ENCODE results near the gene FDX1. TPM values are rescaled to one million over a fixed set of nuclear protein-coding genes. Genes with fewer than 3 reads are reported as not detected.

The FDX1 gene
- total and polyA plus RNA-seq, 2 of the 13 experiments (the other 11 are each of a cell fraction or from before 2014, with no cell fraction given) = 4.5 to 13.1 TPM

DNA sequence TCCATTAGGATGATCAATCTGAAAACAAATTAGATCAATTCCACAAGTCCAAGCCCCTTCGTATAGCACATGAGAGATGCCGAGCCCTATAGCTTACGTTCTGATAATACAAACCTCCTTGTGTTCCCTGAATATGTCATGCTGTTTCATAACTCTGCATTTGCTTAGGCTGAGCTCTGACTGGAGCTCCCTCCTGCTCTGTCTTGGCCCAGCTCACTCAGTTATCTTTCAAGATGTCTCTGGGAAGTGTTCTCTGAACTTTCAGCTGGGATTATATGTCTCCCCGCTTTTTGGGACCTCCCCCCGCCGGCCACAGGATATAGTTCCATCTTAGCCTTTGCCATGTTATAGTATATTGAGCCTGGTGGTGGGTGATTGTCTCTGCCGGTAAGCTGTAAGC lies 44.0 kb downstream of the FDX1 start (continued):
- TF ChIP-seq, protein P1, sequence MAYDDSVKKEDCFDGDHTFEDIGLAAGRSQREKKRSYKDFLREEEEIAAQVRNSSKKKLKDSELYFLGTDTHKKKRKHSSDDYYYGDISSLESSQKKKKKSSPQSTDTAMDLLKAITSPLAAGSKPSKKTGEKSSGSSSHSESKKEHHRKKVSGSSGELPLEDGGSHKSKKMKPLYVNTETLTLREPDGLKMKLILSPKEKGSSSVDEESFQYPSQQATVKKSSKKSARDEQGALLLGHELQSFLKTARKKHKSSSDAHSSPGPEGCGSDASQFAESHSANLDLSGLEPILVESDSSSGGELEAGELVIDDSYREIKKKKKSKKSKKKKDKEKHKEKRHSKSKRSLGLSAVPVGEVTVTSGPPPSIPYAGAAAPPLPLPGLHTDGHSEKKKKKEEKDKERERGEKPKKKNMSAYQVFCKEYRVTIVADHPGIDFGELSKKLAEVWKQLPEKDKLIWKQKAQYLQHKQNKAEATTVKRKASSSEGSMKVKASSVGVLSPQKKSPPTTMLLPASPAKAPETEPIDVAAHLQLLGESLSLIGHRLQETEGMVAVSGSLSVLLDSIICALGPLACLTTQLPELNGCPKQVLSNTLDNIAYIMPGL (CRISPR knock-in tag; IDR thresholded peaks at IDR 0.05; ENCODE audit: borderline replicate concordance in 1 of 2, low read depth in 1 of 2) = no peak
- TF ChIP-seq ZNF766 (CRISPR knock-in tag; IDR thresholded peaks at IDR 0.05; ENCODE audit: borderline replicate concordance) = no peak
- no peak for TF ChIP-seq ZFX (CRISPR knock-in tag; IDR thresholded peaks at IDR 0.05; ENCODE audit: low read depth)
- no peak for TF ChIP-seq SAP130 (CRISPR knock-in tag; IDR thresholded peaks at IDR 0.05; ENCODE audit: low read depth)
- no peak for TF ChIP-seq GFI1 (CRISPR knock-in tag; IDR thresholded peaks at IDR 0.05; ENCODE audit: borderline replicate concordance)
- no peak for TF ChIP-seq ZNF296 (CRISPR knock-in tag; conservative IDR thresholded peaks at IDR 0.05)
- no peak for TF ChIP-seq GTF3A (CRISPR knock-in tag; conservative IDR thresholded peaks at IDR 0.05)
- TF ChIP-seq RFX1 (IDR thresholded peaks at IDR 0.05) = no peak

DNA sequence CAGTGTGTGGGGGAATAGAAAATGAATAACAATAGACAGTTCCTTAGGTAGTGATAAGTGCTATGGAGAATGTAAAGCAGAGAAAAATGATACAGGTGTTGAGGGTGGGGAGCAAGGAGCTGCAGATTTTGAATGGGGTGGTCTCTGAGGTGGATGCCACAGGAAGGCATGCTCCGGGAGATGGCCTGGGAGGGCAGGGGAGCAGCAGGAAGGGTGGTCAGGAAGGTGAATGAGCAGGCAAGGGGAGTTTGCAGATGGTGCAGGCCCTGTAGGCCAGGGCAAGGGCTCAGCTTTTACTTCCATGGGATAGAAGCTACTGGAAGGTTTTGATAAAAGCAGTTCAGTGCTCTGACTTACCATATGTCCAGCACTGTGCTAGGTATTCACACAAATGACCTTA lies 44.8 kb downstream of the FDX1 start:
- Histone ChIP-seq H3K79me2 (ENCODE audit: insufficient read depth, low read length) (no peaks in the 10 kb centered on the region), H3K9me3 (ENCODE audit: low read length) (no peaks in the 10 kb centered on the region), H4K20me1 (ENCODE audit: insufficient read depth, low read length) (no peaks in the 10 kb centered on the region), H3K36me3 (replicated peaks in 1 of 2; ENCODE audit: control insufficient read depth in 1 of 2, insufficient read depth in 2 of 2, low read length in 2 of 2) (no peaks in the 10 kb centered on the region), H3K4me1 (ENCODE audit: insufficient read depth, low read length) (peaks cover 11% of the 10 kb centered on the region), H3K4me3 (replicated peaks in 1 of 3; ENCODE audit: insufficient read depth in 1 of 3, low read depth in 2 of 3, low read length in 3 of 3) (no peak overlapping the region), H2AFZ (ENCODE audit: low read length) (no peak overlapping the region), H3K27ac (ENCODE audit: extremely low read length, insufficient read depth, low read length) (no peak overlapping the region), H3K4me2 (ENCODE audit: low read depth, low read length) (no peak overlapping the region), H3K9ac (ENCODE audit: insufficient read depth, low read depth, low read length) (no peak overlapping the region), H3K27me3 (ENCODE audit: control insufficient read depth in 1 of 2, insufficient read depth in 2 of 2, low read length in 2 of 2) (no peaks in the 10 kb centered on the region)
- intact Hi-C loops (cut with micrococcal nuclease; ENCODE audit: unreplicated experiment) = no loop called here
- in situ Hi-C loops (cut with HindIII; ENCODE audit: extremely low pct_ligation_motif_present, low pct_unique_long_range_greater_than_20kb) = no loop called here
- no TSS peak for BruUV-seq (replicated peaks)
- ChIA-PET CTCF (ENCODE audit: low intra/inter-chr PET ratio, low total read pairs) (no interaction called here), POLR2A (no interaction called here)
- 78% methylated on average over 1 of the region's 1 CpG for WGBS (ENCODE audit: low lambda C conversion rate)
- FAIRE-seq = no peak
- DNase-seq (ENCODE audit: low spot score) = no peak
- ATAC-seq = no peak
- no peak for TF ChIP-seq GABPA (IDR thresholded peaks at IDR 0.05; ENCODE audit: low read depth, low read length)
- no peak for TF ChIP-seq GABPA (CRISPR knock-in tag; IDR thresholded peaks at IDR 0.05; ENCODE audit: low read depth)
- TF ChIP-seq ZNF530 (CRISPR knock-in tag; IDR thresholded peaks at IDR 0.05; ENCODE audit: low read depth) = no peak
- TF ChIP-seq MAZ (IDR thresholded peaks at IDR 0.05; ENCODE audit: borderline replicate concordance, low read depth, low read length) = no peak
- TF ChIP-seq MAZ (CRISPR knock-in tag; IDR thresholded peaks at IDR 0.05; ENCODE audit: low read depth) = no peak
- no peak for TF ChIP-seq PHF20 (CRISPR knock-in tag; IDR thresholded peaks at IDR 0.05)
- TF ChIP-seq TAF1 (CRISPR knock-in tag; IDR thresholded peaks at IDR 0.05) = no peak
- TF ChIP-seq, protein P2, sequence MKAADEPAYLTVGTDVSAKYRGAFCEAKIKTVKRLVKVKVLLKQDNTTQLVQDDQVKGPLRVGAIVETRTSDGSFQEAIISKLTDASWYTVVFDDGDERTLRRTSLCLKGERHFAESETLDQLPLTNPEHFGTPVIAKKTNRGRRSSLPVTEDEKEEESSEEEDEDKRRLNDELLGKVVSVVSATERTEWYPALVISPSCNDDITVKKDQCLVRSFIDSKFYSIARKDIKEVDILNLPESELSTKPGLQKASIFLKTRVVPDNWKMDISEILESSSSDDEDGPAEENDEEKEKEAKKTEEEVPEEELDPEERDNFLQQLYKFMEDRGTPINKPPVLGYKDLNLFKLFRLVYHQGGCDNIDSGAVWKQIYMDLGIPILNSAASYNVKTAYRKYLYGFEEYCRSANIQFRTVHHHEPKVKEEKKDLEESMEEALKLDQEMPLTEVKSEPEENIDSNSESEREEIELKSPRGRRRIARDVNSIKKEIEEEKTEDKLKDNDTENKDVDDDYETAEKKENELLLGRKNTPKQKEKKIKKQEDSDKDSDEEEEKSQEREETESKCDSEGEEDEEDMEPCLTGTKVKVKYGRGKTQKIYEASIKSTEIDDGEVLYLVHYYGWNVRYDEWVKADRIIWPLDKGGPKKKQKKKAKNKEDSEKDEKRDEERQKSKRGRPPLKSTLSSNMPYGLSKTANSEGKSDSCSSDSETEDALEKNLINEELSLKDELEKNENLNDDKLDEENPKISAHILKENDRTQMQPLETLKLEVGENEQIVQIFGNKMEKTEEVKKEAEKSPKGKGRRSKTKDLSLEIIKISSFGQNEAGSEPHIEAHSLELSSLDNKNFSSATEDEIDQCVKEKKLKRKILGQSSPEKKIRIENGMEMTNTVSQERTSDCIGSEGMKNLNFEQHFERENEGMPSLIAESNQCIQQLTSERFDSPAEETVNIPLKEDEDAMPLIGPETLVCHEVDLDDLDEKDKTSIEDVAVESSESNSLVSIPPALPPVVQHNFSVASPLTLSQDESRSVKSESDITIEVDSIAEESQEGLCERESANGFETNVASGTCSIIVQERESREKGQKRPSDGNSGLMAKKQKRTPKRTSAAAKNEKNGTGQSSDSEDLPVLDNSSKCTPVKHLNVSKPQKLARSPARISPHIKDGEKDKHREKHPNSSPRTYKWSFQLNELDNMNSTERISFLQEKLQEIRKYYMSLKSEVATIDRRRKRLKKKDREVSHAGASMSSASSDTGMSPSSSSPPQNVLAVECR (CRISPR knock-in tag; IDR thresholded peaks at IDR 0.05; ENCODE audit: borderline replicate concordance) = no peak
- TF ChIP-seq, protein P3, sequence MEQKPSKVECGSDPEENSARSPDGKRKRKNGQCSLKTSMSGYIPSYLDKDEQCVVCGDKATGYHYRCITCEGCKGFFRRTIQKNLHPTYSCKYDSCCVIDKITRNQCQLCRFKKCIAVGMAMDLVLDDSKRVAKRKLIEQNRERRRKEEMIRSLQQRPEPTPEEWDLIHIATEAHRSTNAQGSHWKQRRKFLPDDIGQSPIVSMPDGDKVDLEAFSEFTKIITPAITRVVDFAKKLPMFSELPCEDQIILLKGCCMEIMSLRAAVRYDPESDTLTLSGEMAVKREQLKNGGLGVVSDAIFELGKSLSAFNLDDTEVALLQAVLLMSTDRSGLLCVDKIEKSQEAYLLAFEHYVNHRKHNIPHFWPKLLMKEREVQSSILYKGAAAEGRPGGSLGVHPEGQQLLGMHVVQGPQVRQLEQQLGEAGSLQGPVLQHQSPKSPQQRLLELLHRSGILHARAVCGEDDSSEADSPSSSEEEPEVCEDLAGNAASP (CRISPR knock-in tag; IDR thresholded peaks at IDR 0.05; ENCODE audit: borderline replicate concordance) = no peak

Measured in HepG2 (cell line).